Astrocyte (in vitro differentiated cells and primary cell): Measurements from ENCODE around the gene GABRA4. TPM values are rescaled to one million over a fixed set of nuclear protein-coding genes. Genes with fewer than 3 reads are reported as not detected.

Experiments
- DNase-seq: peaks from one replicate; pipeline ENCODE4 v3.0.0-alpha.2; 2010; ENCODE audit warnings: low read depth
- FAIRE-seq: peaks from 2 replicates; lab custom pipeline; 2011; peaks lifted over from hg19 to GRCh38; lab: Jason Lieb, UNC
- H2AFZ ChIP-seq: 2 replicates; pipeline ENCODE4 v1.6.0; 2012; ENCODE audit warnings: low read depth, low read length, inconsistent platforms
- H3K27ac ChIP-seq: 2 replicates; pipeline ENCODE4 v1.5.1; 2011; ENCODE audit warnings: low read depth, low read length, inconsistent platforms
- H3K27me3 ChIP-seq: 2 replicates; pipeline ENCODE4 v1.6.0; 2011; ENCODE audit warnings: low read length, inconsistent platforms; ENCODE audit not compliant: insufficient read depth
- H3K36me3 ChIP-seq: 2 replicates; pipeline ENCODE4 v1.5.1; 2011; ENCODE audit warnings: low read length, inconsistent platforms; ENCODE audit not compliant: insufficient read depth
- H3K4me1 ChIP-seq: 2 replicates; pipeline ENCODE4 v1.5.1; 2011; ENCODE audit warnings: low read length, inconsistent platforms; ENCODE audit not compliant: insufficient read depth
- H3K4me2 ChIP-seq: 2 replicates; pipeline ENCODE4 v1.6.0; 2012; ENCODE audit warnings: low read length, inconsistent platforms
- H3K4me3 ChIP-seq: 2 replicates; pipeline ENCODE4 v1.5.1; 2011; ENCODE audit warnings: low read depth, mild to moderate bottlenecking, low read length, inconsistent platforms; ENCODE audit not compliant: insufficient read depth
- H3K79me2 ChIP-seq: 2 replicates; pipeline ENCODE4 v1.6.0; 2012; ENCODE audit warnings: mild to moderate bottlenecking, low read length, inconsistent platforms; ENCODE audit not compliant: insufficient read depth
- H3K9ac ChIP-seq: 2 replicates; pipeline ENCODE4 v1.6.0; 2012; ENCODE audit warnings: mild to moderate bottlenecking, low read length, inconsistent platforms
- H3K9me3 ChIP-seq: 2 replicates; pipeline ENCODE4 v1.5.1; 2012; ENCODE audit warnings: low read depth, mild to moderate bottlenecking, low read length, inconsistent platforms; ENCODE audit not compliant: insufficient read depth
- H4K20me1 ChIP-seq: 2 replicates; pipeline ENCODE4 v1.6.0; 2012; ENCODE audit warnings: low read length, inconsistent platforms; ENCODE audit not compliant: insufficient read depth
- H3K27ac Mint-ChIP-seq: one replicate; pipeline ENCODE4 v1.8.0; 2021; ENCODE audit warnings: mild to moderate bottlenecking, mixed read lengths; ENCODE audit not compliant: unreplicated experiment
- H3K27me3 Mint-ChIP-seq: one replicate; pipeline ENCODE4 v1.8.0; 2021; ENCODE audit warnings: low read depth, mixed read lengths; ENCODE audit not compliant: unreplicated experiment
- H3K36me3 Mint-ChIP-seq: one replicate; pipeline ENCODE4 v1.8.0; 2021; ENCODE audit warnings: low read depth, mixed read lengths; ENCODE audit not compliant: unreplicated experiment
- H3K4me1 Mint-ChIP-seq: one replicate; pipeline ENCODE4 v1.8.0; 2021; ENCODE audit warnings: low read depth, mixed read lengths; ENCODE audit not compliant: unreplicated experiment
- H3K4me3 Mint-ChIP-seq: one replicate; pipeline ENCODE4 v1.8.0; 2021; ENCODE audit warnings: mild to moderate bottlenecking, moderate library complexity, mixed read lengths; ENCODE audit not compliant: unreplicated experiment
- H3K9me3 Mint-ChIP-seq: one replicate; pipeline ENCODE4 v1.8.0; 2021; ENCODE audit warnings: mild to moderate bottlenecking, mixed read lengths; ENCODE audit not compliant: unreplicated experiment
- EZH2 ChIP-seq: IDR thresholded peaks from 2 replicates; pipeline ENCODE4 v1.6.1; 2012; ENCODE audit warnings: mild to moderate bottlenecking, low read length, inconsistent platforms; ENCODE audit not compliant: insufficient read depth
- total RNA-seq: library from RNA; stranded (reverse); gene quantifications from 2 replicates; pipeline ENCODE4 v1.2.1, GENCODE V29; 2021
- TF ChIP-seq, protein P1 (sequence below): IDR thresholded peaks from 2 replicates; pipeline ENCODE4 v1.5.1; 2011; ENCODE audit warnings: low read depth, mild to moderate bottlenecking, inconsistent platforms, low read length, moderate library complexity; ENCODE audit not compliant: insufficient read depth

Gene GABRA4
- total RNA-seq, 1 donor from 2014 or later, result not detected

DNA sequence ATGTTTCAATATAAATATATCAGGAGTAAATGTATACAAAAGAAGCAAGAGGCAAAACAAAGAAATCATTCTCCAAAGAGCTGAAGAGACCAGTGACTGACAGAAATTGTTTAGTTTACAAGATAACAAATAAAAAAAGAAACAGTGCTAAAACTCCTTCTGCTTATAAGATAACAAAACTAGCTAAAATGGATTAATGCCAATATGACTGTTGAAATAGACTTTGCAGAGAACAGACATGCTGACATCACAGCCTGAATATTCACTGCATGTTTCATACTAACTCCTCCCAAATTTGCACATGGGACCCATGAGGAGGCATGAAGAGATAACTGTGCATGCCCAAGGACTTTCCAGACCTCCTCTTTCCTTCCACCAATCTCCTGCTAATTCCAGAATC, 6.2 kb upstream of the GABRA4 start:
- Mint-ChIP-seq H3K36me3 (no peaks in the 10 kb centered on the region), H3K4me3 (no peak overlapping the region), H3K9me3 (no peaks in the 10 kb centered on the region), H3K27me3 (peaks cover 22% of the 10 kb centered on the region), H3K4me1 (no peaks in the 10 kb centered on the region), H3K27ac (no peak overlapping the region)
- H3K4me2 ChIP-seq, result no peak overlapping the region
- H3K36me3 ChIP-seq, result no peaks in the 10 kb centered on the region
- peaks cover 3% of the 10 kb centered on the region for H3K27me3 ChIP-seq
- no peak overlapping the region for H3K9ac ChIP-seq
- no peak for TF ChIP-seq EZH2
- TF ChIP-seq, protein P1, sequence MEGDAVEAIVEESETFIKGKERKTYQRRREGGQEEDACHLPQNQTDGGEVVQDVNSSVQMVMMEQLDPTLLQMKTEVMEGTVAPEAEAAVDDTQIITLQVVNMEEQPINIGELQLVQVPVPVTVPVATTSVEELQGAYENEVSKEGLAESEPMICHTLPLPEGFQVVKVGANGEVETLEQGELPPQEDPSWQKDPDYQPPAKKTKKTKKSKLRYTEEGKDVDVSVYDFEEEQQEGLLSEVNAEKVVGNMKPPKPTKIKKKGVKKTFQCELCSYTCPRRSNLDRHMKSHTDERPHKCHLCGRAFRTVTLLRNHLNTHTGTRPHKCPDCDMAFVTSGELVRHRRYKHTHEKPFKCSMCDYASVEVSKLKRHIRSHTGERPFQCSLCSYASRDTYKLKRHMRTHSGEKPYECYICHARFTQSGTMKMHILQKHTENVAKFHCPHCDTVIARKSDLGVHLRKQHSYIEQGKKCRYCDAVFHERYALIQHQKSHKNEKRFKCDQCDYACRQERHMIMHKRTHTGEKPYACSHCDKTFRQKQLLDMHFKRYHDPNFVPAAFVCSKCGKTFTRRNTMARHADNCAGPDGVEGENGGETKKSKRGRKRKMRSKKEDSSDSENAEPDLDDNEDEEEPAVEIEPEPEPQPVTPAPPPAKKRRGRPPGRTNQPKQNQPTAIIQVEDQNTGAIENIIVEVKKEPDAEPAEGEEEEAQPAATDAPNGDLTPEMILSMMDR, result no peak
- FAIRE-seq (no peak), DNase-seq (peak; percentile 31)
- no peaks in the 10 kb centered on the region for H3K9me3 ChIP-seq
- no peaks in the 10 kb centered on the region for H4K20me1 ChIP-seq
- no peak overlapping the region for H3K27ac ChIP-seq
- H3K4me1 ChIP-seq, result no peaks in the 10 kb centered on the region
- H3K79me2 ChIP-seq, result no peaks in the 10 kb centered on the region
- H2AFZ ChIP-seq, result no peak overlapping the region
- no peak overlapping the region for H3K4me3 ChIP-seq

DNA sequence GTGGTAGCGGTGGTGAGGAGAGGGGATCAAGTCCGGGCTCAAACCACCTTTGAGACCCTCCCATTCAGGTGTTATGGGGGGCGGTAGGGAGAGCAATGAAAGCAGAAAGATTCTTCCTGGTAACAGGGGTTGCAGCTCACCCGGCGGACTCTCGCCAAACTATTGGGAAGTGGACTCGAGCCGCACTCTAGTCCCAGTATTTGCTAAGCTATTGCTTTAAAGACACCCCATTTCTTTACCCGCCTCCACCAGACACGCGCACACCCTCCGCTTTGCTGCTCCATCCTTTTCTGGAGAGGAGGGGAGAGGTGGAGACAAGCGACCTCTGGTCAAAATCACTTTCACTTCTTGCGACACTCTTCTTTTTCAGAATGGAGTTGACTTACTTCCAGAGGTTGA, 625 bp upstream of the GABRA4 start:
- H3K79me2 ChIP-seq, result no peaks in the 10 kb centered on the region
- Mint-ChIP-seq H3K36me3 (no peaks in the 10 kb centered on the region), H3K4me3 (peak overlapping the region; percentile 75), H3K27ac (no peak overlapping the region), H3K4me1 (no peaks in the 10 kb centered on the region), H3K27me3 (peaks cover 58% of the 10 kb centered on the region), H3K9me3 (peaks cover 2% of the 10 kb centered on the region)
- no peaks in the 10 kb centered on the region for H4K20me1 ChIP-seq
- peak overlapping the region; percentile 62 for H3K4me3 ChIP-seq
- H3K27me3 ChIP-seq, result peaks cover 37% of the 10 kb centered on the region
- peak overlapping the region; percentile 88 for H2AFZ ChIP-seq
- TF ChIP-seq EZH2, result no peak
- TF ChIP-seq, protein P1, result no peak
- H3K4me1 ChIP-seq, result peaks cover 13% of the 10 kb centered on the region
- no peak for FAIRE-seq
- H3K27ac ChIP-seq, result no peak overlapping the region
- H3K9ac ChIP-seq, result peak overlapping the region; percentile 46
- DNase-seq, result peak; percentile 2
- H3K9me3 ChIP-seq, result peaks cover 3% of the 10 kb centered on the region
- H3K36me3 ChIP-seq, result no peaks in the 10 kb centered on the region
- H3K4me2 ChIP-seq, result peak overlapping the region; percentile 97

DNA sequence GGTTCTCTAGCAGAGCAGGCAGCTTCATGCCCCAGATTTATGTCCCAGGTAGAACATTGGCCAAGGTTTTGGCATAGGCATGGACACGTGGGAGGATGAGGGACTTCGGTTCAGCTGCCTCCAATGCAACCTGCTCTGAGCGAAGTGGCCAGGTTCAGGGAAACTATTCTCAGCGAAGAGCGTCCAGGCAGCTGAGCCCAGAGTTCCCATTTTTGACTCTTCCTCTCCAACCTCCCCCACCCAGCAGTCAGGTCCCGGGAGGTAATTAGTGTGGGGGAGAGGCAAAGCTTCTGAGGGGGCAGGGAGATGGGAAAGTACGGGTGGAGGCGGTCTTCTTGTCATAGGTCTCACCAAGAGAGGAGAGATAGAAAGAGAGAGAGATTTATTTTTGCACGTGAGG, 1.0 kb downstream of the GABRA4 start:
- FAIRE-seq, result no peak

More for the DNA sequence above, 1.0 kb downstream of the GABRA4 start:
- Mint-ChIP-seq H3K27me3 (peaks cover 60% of the 10 kb centered on the region), H3K27ac (no peak overlapping the region), H3K4me1 (no peaks in the 10 kb centered on the region), H3K4me3 (peak overlapping the region; percentile 3), H3K9me3 (peaks cover 2% of the 10 kb centered on the region), H3K36me3 (no peaks in the 10 kb centered on the region)
- H3K27ac ChIP-seq, result no peak overlapping the region
- H3K4me3 ChIP-seq, result no peak overlapping the region
- H3K4me1 ChIP-seq, result peaks cover 13% of the 10 kb centered on the region
- H3K36me3 ChIP-seq, result no peaks in the 10 kb centered on the region
- peak; percentile 20 for TF ChIP-seq EZH2
- TF ChIP-seq, protein P1, result no peak
- H3K79me2 ChIP-seq, result no peaks in the 10 kb centered on the region
- H3K9ac ChIP-seq, result no peak overlapping the region
- peak overlapping the region; percentile 97 for H3K4me2 ChIP-seq
- H3K9me3 ChIP-seq, result peaks cover 3% of the 10 kb centered on the region
- no peaks in the 10 kb centered on the region for H4K20me1 ChIP-seq
- no peak overlapping the region for H2AFZ ChIP-seq
- peaks cover 44% of the 10 kb centered on the region for H3K27me3 ChIP-seq
- DNase-seq, result no peak
